T-helper 22 cell (primary cell): ENCODE results near the gene BPIFA1.
A peak's percentile ranks its signal among the peaks of the same experiment; 100 is the strongest.

Experiments used
- DNase-seq: peaks from one replicate; pipeline ENCODE4 v3.0.0-alpha.2; 2020; ENCODE audit warnings: low read depth

Gene BPIFA1

DNA sequence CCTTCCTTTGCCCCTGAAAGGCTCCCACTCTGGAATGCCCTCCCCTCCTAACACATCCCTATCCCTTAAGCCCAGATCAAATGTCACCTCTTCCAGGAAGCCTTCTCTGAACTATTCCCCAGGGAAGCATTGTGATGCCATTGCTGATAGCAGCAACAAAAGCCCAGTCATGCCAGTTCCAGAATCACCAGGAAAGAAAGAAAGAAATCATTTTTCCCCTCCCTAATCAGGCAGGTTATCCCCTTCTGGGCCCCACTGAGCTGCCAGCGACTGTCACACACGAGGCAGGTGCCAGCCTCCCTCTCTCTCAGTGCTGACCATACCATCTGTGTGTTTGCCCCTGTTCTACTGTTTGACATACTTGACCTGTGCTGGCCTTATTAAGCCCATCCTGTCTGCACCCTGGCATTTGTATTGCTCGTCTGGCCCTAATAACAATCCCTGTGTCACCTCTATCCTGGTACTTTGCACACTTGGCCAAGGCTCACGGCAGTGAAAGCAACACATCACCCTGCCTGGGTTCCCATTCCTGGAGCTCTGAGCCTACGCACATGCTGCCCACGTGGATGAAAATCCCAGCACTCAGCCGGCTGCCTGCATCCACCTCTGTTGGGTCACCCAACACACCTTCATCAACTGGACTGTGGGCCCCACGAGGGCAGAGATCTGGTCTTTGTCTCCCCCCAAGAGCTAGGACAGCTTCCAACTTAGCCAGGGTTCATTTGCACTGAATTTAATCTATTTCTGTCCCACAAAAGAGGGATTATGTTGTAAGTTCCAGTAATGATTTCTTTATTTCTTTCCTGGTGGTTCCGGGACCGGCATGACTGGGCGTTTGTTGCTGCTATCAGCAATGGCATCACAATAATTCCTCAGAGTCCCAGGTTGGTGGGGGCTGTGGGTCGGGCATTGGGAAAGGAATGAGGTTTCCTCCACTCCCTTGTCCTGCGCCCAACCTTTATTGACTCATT, 42.0 kb downstream of the BPIFA1 start:
- DNase-seq, result no peak

DNA sequence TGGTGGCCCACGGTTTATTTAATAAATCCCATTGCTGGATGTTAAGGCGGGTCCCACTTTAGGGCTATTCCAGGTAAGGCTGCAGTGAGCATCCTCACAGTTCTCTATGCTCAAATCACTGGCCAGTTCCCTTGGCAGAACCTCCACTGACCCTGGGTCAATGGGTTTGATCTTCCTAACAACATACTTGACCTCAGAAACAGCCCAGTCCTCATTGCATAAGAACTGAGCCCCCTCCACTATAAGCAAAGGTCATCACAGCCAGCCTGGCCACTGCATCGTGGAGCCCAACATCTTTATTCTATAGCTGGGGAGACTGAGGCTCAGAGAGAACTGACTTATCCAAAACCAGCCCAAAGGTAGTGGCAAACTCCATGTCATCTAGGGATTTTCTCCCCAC, 42.9 kb downstream of the BPIFA1 start:
- DNase-seq, result no peak

DNA sequence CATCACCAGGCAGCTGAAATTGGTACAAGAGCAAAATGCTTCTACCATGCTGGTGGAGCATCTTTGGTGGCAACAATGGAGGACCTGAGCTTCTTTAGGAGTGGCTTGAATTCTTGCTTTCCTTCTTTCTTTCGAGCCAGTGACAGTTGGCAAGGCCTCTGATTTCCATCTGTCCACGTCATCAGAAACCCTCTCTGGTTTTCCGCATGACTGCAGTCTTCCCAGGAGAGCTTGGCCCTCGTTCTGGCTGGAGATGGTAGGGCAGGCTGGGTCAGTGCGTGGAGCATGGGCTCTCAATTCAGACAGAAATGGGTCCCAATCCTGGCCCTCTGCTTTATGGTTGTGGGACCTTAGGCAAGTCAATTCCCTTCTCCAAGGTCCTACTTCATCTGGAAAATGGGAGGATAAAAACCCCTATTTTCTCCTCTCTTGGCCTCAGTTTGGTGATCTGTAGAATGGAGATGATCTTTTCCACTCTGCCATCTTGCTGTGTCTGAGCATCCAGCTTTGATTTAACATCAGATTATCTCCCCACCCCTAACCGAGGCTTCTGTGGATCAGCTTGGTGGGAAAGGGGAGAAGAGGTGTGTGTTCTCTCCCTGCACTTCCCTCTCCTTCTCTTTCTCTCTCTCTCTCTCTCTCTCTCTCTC, 43.6 kb downstream of the BPIFA1 start:
- DNase-seq, result no peak

DNA sequence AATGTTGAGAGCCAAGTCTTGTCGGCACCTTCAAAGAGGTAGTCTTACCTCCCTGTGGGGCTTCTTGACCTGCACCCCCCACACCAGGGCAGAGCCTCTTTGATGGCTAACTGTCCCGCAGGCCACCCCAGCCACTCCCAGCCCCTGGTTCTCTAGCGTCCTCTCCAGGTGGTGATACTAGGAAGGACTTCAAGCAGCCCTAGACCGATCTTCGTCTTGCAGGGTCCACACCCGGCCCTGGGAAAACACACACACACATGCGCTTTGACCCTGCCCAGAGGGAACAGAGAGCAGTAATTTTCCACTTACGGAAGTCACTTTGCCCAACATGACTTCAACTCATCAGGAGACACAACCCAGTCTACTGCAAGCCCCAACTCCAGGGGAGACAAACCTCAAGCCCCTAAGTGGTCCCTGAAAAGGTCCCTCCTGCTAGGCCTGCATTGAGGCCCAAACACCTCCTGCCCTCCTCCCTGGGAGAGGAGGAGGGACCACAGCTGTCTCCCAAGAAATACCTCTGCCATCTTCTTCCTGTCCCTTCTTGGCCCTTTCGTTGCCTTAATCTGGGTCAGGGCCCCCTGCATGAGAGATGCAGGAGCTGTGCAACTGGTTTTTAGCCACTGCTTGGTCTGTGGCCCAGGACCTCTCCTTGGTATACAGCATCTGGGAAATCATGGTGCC, 44.3 kb downstream of the BPIFA1 start:
- DNase-seq, result no peak

DNA sequence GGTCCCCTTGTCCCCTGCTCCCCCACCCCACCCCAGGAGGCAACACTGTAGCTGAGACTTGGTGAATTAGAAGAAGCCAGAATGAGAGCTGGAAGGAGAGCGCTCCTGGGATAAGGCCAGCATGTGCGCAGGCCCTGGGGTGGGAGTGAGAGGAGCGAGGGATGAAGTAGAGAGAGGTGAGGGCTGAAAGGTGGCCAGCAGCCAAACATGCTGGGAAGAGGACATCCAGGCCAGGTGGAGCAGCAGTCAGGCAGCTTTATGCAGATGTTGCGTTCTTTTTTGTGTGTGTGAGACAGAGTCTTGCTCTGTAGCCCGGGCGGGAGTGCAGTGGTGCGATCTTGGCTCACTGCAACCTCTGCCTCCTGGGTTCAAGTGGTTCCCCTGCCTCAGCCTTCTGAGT, 45.0 kb downstream of the BPIFA1 start:
- DNase-seq, result no peak

DNA sequence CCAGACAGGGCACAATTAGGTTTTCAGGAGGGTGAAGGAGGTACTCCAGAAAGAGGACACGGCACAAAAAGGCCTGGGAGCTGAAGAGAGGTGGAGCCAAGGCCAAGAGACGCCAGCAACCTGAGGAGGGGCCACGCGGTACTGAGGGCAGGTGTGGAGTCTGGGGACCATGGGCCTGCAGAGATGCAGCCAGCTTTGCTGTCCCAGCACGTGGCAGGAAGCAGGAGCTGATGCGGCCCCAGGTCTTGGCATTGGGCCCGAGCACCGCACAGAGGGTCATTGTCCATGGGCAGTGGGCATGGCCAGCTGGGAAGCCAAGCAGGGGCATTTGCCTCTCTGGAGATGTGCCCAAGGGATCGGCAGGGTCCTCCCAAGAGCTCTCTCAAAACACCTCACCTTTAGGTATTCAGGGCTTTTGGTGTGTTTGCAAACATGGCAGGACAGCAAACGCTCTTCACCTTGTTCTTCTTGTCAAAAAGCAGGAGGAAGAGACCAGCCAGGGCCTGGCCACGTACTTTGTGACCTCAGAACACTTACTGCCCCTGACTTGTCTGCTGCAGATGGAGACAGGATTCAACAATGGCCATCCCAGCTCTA, 45.9 kb downstream of the BPIFA1 start:
- no peak for DNase-seq

DNA sequence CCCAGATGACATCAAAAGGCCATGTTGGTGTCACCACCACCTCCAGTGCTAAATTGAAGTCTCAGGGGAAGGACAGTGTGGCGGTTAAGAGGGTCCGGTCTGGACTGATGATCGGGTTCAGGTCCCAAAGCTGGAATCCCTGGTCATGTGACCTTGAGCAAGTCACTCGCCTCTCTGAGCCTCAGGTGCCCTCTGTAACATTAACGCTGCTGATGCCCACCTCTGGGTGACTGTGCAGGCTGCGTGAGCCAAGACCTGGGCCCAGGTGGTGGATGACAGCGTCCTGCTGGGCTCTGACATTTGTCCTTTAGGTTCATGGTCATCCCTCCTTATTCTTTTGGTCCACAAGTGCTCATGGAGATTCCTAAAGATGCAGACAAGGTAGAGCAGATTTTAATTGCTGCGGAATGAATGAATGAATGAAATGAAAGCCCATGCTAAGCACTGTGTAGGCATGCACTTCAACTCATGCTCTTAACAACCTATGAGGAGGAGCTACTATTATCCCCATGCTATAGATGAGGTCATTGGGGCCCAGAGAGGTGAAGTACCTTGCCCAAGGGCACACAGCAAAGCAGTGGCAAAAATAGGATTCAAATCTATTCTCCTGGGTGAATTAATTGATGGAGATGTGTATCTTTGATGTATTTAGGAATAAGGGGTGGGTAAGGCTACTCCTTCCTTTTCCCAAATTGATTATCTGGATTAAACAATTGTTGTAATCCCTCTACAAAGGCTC, 46.6 kb downstream of the BPIFA1 start:
- no peak for DNase-seq

DNA sequence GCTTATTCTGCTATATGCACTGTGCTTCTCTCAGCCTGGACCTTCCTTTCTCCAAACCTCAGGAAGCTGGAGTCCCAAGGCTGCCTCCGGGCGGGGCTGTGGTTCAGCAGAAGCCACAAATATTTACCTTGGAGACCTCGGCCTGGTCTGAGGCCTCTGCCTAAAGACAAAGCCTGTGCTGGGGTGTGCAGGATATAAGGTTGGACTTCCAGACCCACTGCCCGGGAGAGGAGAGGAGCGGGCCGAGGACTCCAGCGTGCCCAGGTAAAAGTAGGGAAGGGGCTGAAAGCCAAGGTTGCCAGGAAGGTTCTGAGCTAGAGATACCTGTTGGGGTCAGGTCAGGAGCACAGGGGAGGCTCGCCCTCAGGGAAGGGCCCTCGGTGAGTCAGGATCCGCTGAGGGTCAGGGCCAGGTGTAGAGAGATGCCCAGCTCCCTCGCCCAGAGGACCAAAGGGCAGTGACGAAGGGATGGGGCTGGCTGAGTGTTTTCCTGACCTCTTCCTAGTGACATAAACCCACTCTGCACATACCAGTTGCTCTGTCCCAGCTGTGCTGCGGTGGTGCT, 47.3 kb downstream of the BPIFA1 start, which contains the start of gene BPIFB1:
TSS of gene BPIFB1 (plus strand) at position 224 of the 565 bp plus-strand sequence. CDS start 2,860 bp downstream, outside the sequence.
- DNase-seq, result no peak

DNA sequence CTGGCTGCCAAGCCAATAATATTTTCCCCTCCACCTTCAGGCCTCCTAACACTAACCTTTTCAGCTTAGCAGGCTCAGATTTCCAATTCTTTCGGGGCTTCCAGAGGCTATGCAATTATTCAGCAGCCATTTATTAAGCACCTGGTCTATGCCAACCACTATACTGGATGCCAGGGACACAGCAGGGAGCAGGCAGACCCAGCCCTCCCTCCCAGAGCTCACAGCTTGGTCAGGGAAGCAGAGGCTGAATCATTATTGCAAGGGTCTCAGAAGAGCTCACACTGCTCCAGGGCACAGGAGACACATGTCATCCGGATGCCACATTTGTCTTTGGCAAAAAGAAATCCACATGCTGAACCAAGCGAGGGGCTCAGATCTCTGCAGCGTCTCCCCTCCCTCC, 48.5 kb downstream of the BPIFA1 start:
- DNase-seq, result no peak

DNA sequence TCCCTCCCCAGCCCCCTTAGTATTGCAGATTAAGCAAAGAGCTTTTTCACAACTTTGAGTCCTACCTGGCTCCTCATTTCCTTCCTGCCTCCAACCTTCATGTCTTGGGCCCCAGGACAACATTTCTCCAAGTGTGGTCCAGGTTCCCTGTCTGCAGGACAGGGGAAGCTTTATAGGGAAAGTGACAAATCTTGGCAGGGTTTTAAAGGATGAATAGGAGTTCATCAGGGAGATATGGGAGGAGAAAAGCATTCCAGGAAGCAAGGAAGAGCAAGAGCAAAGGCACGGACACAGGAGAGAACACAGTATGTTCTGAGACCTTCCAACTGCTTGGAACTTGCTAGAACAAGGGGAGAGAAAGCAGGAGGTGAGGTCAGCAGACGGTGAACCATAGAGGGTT, 49.1 kb downstream of the BPIFA1 start:
- no peak for DNase-seq

DNA sequence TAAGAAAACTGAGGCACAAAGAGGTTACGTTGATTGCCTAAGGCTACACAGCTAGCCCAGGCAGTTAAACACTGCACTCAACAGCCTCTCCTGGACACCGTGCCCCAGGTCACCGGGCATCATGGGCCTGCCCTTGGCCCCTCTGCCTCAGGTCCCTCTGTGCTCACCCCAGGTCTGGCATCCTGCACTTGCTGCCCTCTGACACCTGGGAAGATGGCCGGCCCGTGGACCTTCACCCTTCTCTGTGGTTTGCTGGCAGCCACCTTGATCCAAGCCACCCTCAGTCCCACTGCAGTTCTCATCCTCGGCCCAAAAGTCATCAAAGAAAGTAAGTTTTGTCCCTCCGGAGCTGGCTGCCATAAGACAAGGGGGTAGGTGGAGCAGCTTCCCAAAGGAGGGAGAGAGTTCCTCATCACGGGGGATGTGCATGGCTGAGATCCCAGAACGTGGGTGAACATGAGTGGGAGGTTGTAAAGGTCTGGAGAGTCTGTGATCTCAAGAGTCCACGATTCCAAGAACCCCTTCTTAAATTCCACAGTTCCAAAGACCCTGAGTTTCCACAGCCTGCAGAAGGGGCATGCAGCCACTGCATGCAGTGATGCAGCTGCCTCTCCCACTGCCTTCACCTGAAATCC, 50.2 kb downstream of the BPIFA1 start:
- DNase-seq, result no peak

DNA sequence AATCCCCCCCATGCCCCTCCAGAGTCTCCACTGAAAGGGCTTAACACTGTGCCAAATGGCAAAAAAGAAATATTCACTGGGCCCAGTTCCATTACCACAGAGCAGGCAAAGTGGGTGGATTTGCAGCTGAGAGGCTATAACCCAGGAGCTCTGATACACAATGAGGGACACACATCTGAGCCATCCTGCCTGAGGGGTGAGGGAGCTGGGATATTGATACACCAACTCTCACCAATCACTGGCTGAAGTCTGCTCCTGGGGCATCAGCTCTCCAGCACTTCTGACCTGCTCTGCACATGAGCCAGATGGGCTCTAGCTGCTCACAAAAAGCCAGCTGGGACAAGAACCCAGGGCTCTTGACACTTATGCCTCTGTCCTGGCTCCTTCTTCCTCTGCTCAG, 52.1 kb downstream of the BPIFA1 start:
- DNase-seq, result no peak

DNA sequence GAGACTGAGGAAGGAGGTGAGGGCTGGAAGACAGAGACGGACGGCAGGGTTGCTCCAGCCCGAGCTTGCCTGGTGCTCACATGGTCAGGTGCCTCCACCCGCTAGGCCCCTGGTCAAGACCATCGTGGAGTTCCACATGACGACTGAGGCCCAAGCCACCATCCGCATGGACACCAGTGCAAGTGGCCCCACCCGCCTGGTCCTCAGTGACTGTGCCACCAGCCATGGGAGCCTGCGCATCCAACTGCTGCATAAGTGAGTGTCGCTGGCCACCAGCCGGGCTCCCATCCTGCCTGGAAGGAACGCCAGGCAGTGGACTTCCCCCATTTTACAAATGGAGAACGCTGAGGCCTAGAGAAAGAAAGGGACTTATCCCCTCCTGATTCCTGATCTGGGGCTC, 55.1 kb downstream of the BPIFA1 start:
- no peak for DNase-seq

DNA sequence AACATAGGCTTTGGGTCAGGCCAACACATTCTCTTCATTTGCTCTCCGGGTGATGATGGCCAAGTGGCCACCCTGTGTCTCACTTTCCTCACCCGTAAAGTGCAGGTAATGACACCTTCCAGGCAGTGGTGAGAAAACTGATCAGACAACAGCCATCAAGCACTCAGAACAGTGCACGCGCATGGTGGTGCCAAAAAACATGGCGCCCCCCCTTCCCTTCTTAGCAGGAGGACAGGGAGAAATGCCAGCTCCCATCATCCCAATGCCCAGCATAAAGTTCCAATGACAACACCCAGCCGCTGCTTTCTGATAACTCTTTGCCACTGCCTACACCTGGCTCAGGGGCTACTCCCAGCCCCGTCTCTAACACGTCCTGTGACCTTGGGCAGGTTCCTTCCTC, 55.6 kb downstream of the BPIFA1 start:
- DNase-seq, result no peak

DNA sequence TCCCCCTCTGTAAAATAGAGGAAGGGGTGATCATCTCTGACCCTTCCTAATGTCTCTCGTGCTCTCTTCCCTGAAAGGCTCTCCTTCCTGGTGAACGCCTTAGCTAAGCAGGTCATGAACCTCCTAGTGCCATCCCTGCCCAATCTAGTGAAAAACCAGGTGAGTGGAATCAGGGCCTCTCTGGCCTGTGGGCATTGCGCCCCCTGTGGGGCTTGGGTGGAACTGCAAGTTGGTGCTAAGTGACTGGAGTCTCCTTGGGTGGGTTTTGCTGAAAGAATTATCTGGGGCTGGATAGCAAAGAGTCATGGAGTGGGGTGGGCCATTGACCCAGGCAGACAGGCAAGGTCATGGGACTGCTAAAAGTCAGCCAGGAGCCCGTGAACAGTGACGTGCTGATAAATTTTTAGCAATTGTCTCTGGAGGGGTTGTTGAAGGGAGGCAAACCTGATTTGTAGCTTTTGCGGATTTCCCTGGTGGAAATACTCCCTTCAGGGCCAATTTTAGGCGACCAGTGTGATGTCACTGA, 56.1 kb downstream of the BPIFA1 start:
- peak; percentile 29 for DNase-seq
